Heart left ventricle (tissue), 16 donors: ENCODE data around the gene METRNL. TPM values are rescaled to one million over a fixed set of nuclear protein-coding genes. Genes with fewer than 3 reads are reported as not detected.

Experiments used
- ATAC-seq, 4 donors: fragments of 200-7000 bp; cut with Tn5 transposase; one replicate each; pipeline ENCODE4 v1.9.1; 2020 to 2022; ENCODE audit warnings: moderate library complexity in 4 of 4, mild to moderate bottlenecking in 3 of 4, moderate number of reproducible peaks in 1 of 4
- DNase-seq, 5 donors: peaks; one replicate each; pipeline ENCODE4 v3.0.0-alpha.2; 2020
- H3K27ac ChIP-seq, 12 donors: fragments of 200-600 bp; sonication (generic) in 4 of 12; one replicate each; pipeline versions ENCODE4 v1.5.0 to v1.8.0; 2016 to 2022; ENCODE audit warnings: mild to moderate bottlenecking in 2 of 12
- H3K27me3 ChIP-seq, 9 donors: fragments of 200-600 bp; sonication (generic) in 2 of 9; one replicate each; pipeline versions ENCODE4 v1.5.1 to v1.8.0; 2016 to 2022; ENCODE audit warnings: mild to moderate bottlenecking in 3 of 9
- H3K36me3 ChIP-seq, 9 donors: fragments of 200-600 bp; sonication (generic) in 2 of 9; one replicate each; pipeline versions ENCODE4 v1.5.0 to v1.8.0; 2018 to 2022; ENCODE audit warnings: mild to moderate bottlenecking in 2 of 9
- H3K4me1 ChIP-seq, 12 donors: fragments of 200-600 bp; sonication (generic) in 4 of 12; one replicate each; pipeline versions ENCODE4 v1.5.0 to v1.8.0; 2016 to 2022; ENCODE audit warnings: mild to moderate bottlenecking in 3 of 12
- H3K4me3 ChIP-seq, 12 donors: fragments of 200-600 bp; sonication (generic) in 4 of 12; one replicate each; pipeline versions ENCODE4 v1.5.0 to v1.8.0; 2017 to 2022; ENCODE audit warnings: mild to moderate bottlenecking in 9 of 12, moderate library complexity in 4 of 12
- H3K9me3 ChIP-seq, 12 donors: fragments of 200-600 bp; sonication (generic) in 4 of 12; one replicate each; pipeline versions ENCODE4 v1.5.0 to v1.8.0; 2016 to 2022; ENCODE audit warnings: mild to moderate bottlenecking in 1 of 12
- POLR2A ChIP-seq, 2 donors: fragments of 450-650 bp; IDR thresholded peaks; one replicate each; pipeline ENCODE4 v1.6.1; 2017; ENCODE audit warnings: antibody characterized with exemption in 2 of 2, mild to moderate bottlenecking in 2 of 2, moderate library complexity in 2 of 2
- WGBS, 4 donors: extraction: QIAGEN DNeasy Blood & Tissue Kit in 2 of 4; methylation state at CpG; one replicate each; pipeline versions ENCODE4 v1.1.5 to v1.1.7; 2013 to 2018; 5-methylcytosine and 5-hydroxymethylcytosine counted together
- intact Hi-C, 10 donors: fragments of 100-400 bp; cut with DNase I; formaldehyde crosslinking; loops; one replicate each; pipeline versions ENCODE4 v1.11.1 to v1.14.2; 2022
- polyA plus RNA-seq, 2 donors: library from polyadenylated mRNA; stranded (reverse); fragments of 200-250 nt; gene quantifications; one replicate each; pipeline ENCODE4 v1.2.3, GENCODE V29; 2013
- total RNA-seq, 9 donors: library from RNA; depleted of rRNA in 2 of 9; stranded (reverse); fragments of >200 nt in 2 of 9; fragmentation: NEBNext Ultra II Directional in 3 of 9; extraction: Animal tissue kit (Norgen Biotek cat#: 25700) in 3 of 9; gene quantifications; one replicate each; pipeline versions ENCODE4 v1.1.0 to v1.2.4, GENCODE V29; 2016 to 2023
- TF ChIP-seq, protein P1 (sequence below), 12 donors: fragments of 200-600 bp; sonication (generic) in 4 of 12; IDR thresholded peaks; one replicate each; pipeline versions ENCODE4 v1.5.0 to v1.8.0; 2018 to 2022; ENCODE audit warnings: antibody characterized with exemption in 12 of 12, mild to moderate bottlenecking in 5 of 12
- donor health status: ischemic (EF 13 %, LVEDD 7.1; RV severe dilation, severe dysfunction).
- donor health status: healthy with polysubstance abuse.
- donor health status: DM: no; HTN: yes; CAD: no.
- donor health status: DM: no; HTN: no; CAD: no.
- donor health status: ischemic (EF 25% LVEDD 6.9; RV normal size, moderate dysfunction).
- donor health status: ischemic (EF 25% LVEDD 5.7; RV mildly dilated, moderate dysfunction).
- donor health status: healthy.
- donor health status: DM: yes; HTN: yes; CAD: no.
- donor health status: ischemic (EF 35%, LVEDD 5.7; RV mildly dilated, moderate dysfunction).
- donor health status: nonischemic (EF 11% LVEDD 7.7; RV severe dilation, severe dysfunction).
- donor health status: DM: yes; HTN: yes; CAD: no.
- donor health status: PGD.
- donor health status: ischemic (EF 29% LVEDD 5.4; RV normal size, mild dysfunction).
- donor health status: nonischemic (EF 23%, LVEDD 6.1; RV moderate dilation, normal function).

METRNL gene
- total and polyA plus RNA-seq, 11 donors = 59.4 to 144 (median 79.5) TPM

DNA sequence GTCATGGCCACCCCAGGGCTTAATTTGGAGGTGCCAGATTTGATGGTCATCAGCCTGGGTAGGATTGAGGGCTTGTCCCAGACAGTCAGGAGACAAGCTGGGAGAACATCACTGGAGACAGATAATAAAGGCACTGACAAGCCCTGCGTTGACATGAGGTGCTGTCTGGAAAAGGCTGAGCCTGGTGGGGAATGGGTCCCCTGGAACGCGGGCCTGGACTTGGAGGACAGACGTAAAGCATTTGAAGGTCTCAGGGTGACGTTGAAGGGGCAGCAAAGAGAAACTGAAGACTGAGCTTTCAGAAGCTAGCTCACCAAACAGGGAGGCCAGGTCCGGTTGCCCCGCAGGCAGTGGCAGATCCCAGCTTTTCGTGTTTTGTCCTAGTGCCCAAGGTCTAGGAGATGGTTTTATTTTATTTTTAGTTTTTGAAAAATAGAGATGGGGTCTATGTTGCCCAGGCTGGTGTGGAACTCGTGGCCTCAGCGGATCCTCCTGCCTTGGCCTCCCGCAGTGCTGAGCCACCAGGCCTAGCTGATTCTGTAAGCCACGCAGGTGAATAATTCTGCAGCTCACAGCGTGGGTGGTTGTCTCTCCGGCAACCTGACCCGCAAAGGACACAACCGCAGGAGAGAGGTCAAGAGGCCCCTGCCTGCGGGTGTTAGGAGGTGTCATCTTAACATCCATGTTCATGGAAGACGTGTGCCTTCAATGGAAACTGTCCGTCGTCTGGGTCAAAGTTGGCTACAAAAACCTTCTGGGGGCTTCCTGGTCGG lies 37.6 kb downstream of the METRNL start:
- Histone ChIP-seq H3K36me3 (no peaks in the 10 kb centered on the region), H3K27me3 (no peaks in the 10 kb centered on the region), H3K4me1 (peaks cover 0 to 16% (median 5%) of the 10 kb centered on the region in 12 donors), H3K9me3 (no peaks in the 10 kb centered on the region), H3K27ac (no peak overlapping the region), H3K4me3 (no peak overlapping the region)
- intact Hi-C loops = no loop called here
- no peak for ATAC-seq
- WGBS, 4 donors = 93 to 95% (median 95%) methylated on average over 21 of the region's 21 CpGs
- TF ChIP-seq POLR2A (IDR thresholded peaks at IDR 0.05) = no peak
- TF ChIP-seq, protein P1, sequence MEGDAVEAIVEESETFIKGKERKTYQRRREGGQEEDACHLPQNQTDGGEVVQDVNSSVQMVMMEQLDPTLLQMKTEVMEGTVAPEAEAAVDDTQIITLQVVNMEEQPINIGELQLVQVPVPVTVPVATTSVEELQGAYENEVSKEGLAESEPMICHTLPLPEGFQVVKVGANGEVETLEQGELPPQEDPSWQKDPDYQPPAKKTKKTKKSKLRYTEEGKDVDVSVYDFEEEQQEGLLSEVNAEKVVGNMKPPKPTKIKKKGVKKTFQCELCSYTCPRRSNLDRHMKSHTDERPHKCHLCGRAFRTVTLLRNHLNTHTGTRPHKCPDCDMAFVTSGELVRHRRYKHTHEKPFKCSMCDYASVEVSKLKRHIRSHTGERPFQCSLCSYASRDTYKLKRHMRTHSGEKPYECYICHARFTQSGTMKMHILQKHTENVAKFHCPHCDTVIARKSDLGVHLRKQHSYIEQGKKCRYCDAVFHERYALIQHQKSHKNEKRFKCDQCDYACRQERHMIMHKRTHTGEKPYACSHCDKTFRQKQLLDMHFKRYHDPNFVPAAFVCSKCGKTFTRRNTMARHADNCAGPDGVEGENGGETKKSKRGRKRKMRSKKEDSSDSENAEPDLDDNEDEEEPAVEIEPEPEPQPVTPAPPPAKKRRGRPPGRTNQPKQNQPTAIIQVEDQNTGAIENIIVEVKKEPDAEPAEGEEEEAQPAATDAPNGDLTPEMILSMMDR (IDR thresholded peaks at IDR 0.05) = no peak
- DNase-seq = peak in 1 of 5 donors; percentile 7

DNA sequence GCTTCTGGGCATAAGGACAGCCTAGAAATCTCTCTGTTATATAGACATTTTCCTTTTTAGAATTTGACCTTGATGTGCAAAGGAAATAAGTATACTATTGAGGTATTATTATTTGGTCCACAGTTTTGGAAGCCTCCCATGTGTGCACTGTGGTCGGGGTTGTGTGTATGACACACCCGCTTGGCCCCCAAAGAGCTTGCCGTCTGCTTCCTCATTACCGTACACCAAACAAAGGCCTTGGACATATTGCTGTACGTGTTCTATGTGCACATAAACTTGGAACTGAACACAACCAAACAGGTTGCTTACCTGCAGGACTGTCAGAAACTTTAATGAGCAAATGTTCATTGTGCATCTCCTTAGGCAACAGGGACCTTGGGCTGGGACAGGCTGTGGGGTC lies 38.2 kb downstream of the METRNL start:
- TF ChIP-seq POLR2A (IDR thresholded peaks at IDR 0.05) = no peak
- TF ChIP-seq, protein P1 (IDR thresholded peaks at IDR 0.05) = no peak
- Histone ChIP-seq H3K36me3 (no peaks in the 10 kb centered on the region), H3K27me3 (no peaks in the 10 kb centered on the region), H3K4me3 (no peak overlapping the region), H3K9me3 (no peaks in the 10 kb centered on the region), H3K27ac (no peak overlapping the region), H3K4me1 (peaks cover 0 to 16% (median 5%) of the 10 kb centered on the region in 12 donors)
- ATAC-seq (no peak), DNase-seq (no peak)
- intact Hi-C loops = no loop called here
- WGBS, 4 donors = 81 to 90% (median 88%) methylated on average over 5 of the region's 5 CpGs

DNA sequence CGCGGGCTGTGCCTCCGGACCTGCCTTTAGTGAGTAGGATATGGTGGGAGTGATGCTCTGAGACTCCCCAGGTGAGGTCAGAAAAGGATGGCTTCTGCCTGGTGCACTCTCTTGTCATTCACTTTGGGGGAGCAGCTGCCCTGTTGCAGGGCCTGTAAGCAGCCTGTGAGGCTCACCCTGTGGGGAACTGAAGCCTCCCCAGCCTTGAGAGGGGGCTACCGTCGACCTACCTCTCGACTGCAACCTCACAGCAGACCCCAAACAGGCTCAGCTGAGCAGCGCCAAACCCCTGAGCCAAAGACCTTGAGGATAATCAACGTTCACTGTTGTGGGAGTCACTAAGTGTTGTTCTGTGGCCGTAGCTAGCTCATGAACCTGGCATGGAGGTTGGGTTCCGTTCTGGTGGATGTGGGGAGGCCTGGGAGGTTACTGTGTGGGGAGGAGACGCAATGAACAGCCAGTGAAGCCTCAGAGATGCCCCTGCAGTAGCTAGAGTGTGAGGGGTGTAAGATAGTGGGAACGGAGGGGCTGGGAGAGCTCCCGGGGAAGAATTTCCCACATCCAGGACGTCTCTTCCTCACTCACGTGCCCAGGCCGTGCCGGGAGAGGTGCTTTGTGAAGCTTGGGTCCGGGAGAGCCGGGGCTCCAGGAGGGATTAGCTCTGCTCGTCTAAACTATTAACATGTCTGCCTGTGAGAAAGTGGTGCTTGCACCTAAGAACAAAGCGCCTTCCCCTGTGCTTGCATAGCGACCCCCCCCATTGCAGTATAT lies 38.8 kb downstream of the METRNL start:
- Histone ChIP-seq H3K9me3 (no peaks in the 10 kb centered on the region), H3K27me3 (no peaks in the 10 kb centered on the region), H3K4me1 (peaks cover 0 to 16% (median 5%) of the 10 kb centered on the region in 12 donors), H3K27ac (no peak overlapping the region), H3K36me3 (no peaks in the 10 kb centered on the region), H3K4me3 (no peak overlapping the region)
- intact Hi-C loops = no loop called here
- TF ChIP-seq, protein P1 (IDR thresholded peaks at IDR 0.05) = no peak
- TF ChIP-seq POLR2A (IDR thresholded peaks at IDR 0.05) = no peak
- no peak for ATAC-seq
- 80 to 88% (median 84%) methylated on average over 22 of the region's 22 CpGs for WGBS, 4 donors
- peak in 1 of 5 donors; percentile 8 for DNase-seq
